Heart left ventricle (tissue), 16 donors: ENCODE data around the gene SHISA9. TPM values are rescaled to one million over a fixed set of nuclear protein-coding genes. Genes with fewer than 3 reads are reported as not detected.

Experiments
- ATAC-seq, 4 donors: fragments of 200-7000 bp; cut with Tn5 transposase; one replicate each; pipeline ENCODE4 v1.9.1; 2020 to 2022; ENCODE audit warnings: moderate library complexity in 4 of 4, mild to moderate bottlenecking in 3 of 4, moderate number of reproducible peaks in 1 of 4
- DNase-seq, 5 donors: peaks; one replicate each; pipeline ENCODE4 v3.0.0-alpha.2; 2020
- H3K27ac ChIP-seq, 12 donors: fragments of 200-600 bp; sonication (generic) in 4 of 12; one replicate each; pipeline versions ENCODE4 v1.5.0 to v1.8.0; 2016 to 2022; ENCODE audit warnings: mild to moderate bottlenecking in 2 of 12
- H3K27me3 ChIP-seq, 9 donors: fragments of 200-600 bp; sonication (generic) in 2 of 9; one replicate each; pipeline versions ENCODE4 v1.5.1 to v1.8.0; 2016 to 2022; ENCODE audit warnings: mild to moderate bottlenecking in 3 of 9
- H3K36me3 ChIP-seq, 9 donors: fragments of 200-600 bp; sonication (generic) in 2 of 9; one replicate each; pipeline versions ENCODE4 v1.5.0 to v1.8.0; 2018 to 2022; ENCODE audit warnings: mild to moderate bottlenecking in 2 of 9
- H3K4me1 ChIP-seq, 12 donors: fragments of 200-600 bp; sonication (generic) in 4 of 12; one replicate each; pipeline versions ENCODE4 v1.5.0 to v1.8.0; 2016 to 2022; ENCODE audit warnings: mild to moderate bottlenecking in 3 of 12
- H3K4me3 ChIP-seq, 12 donors: fragments of 200-600 bp; sonication (generic) in 4 of 12; one replicate each; pipeline versions ENCODE4 v1.5.0 to v1.8.0; 2017 to 2022; ENCODE audit warnings: mild to moderate bottlenecking in 9 of 12, moderate library complexity in 4 of 12
- H3K9me3 ChIP-seq, 12 donors: fragments of 200-600 bp; sonication (generic) in 4 of 12; one replicate each; pipeline versions ENCODE4 v1.5.0 to v1.8.0; 2016 to 2022; ENCODE audit warnings: mild to moderate bottlenecking in 1 of 12
- CTCF ChIP-seq, 12 donors: fragments of 200-600 bp; sonication (generic) in 4 of 12; IDR thresholded peaks; one replicate each; pipeline versions ENCODE4 v1.5.0 to v1.8.0; 2018 to 2022; ENCODE audit warnings: antibody characterized with exemption in 12 of 12, mild to moderate bottlenecking in 5 of 12
- POLR2A ChIP-seq, 2 donors: fragments of 450-650 bp; IDR thresholded peaks; one replicate each; pipeline ENCODE4 v1.6.1; 2017; ENCODE audit warnings: antibody characterized with exemption in 2 of 2, mild to moderate bottlenecking in 2 of 2, moderate library complexity in 2 of 2
- WGBS, 4 donors: extraction: QIAGEN DNeasy Blood & Tissue Kit in 2 of 4; methylation state at CpG; one replicate each; pipeline versions ENCODE4 v1.1.5 to v1.1.7; 2013 to 2018; 5-methylcytosine and 5-hydroxymethylcytosine counted together
- intact Hi-C, 10 donors: fragments of 100-400 bp; cut with DNase I; formaldehyde crosslinking; loops; one replicate each; pipeline versions ENCODE4 v1.11.1 to v1.14.2; 2022
- polyA plus RNA-seq, 2 donors: library from polyadenylated mRNA; stranded (reverse); fragments of 200-250 nt; gene quantifications; one replicate each; pipeline ENCODE4 v1.2.3, GENCODE V29; 2013
- total RNA-seq, 9 donors: library from RNA; depleted of rRNA in 2 of 9; stranded (reverse); fragments of >200 nt in 2 of 9; fragmentation: NEBNext Ultra II Directional in 3 of 9; extraction: Animal tissue kit (Norgen Biotek cat#: 25700) in 3 of 9; gene quantifications; one replicate each; pipeline versions ENCODE4 v1.1.0 to v1.2.4, GENCODE V29; 2016 to 2023
- donor health status: ischemic (EF 13 %, LVEDD 7.1; RV severe dilation, severe dysfunction).
- donor health status: healthy with polysubstance abuse.
- donor health status: DM: no; HTN: yes; CAD: no.
- donor health status: DM: no; HTN: no; CAD: no.
- donor health status: ischemic (EF 25% LVEDD 6.9; RV normal size, moderate dysfunction).
- donor health status: ischemic (EF 25% LVEDD 5.7; RV mildly dilated, moderate dysfunction).
- donor health status: healthy.
- donor health status: DM: yes; HTN: yes; CAD: no.
- donor health status: ischemic (EF 35%, LVEDD 5.7; RV mildly dilated, moderate dysfunction).
- donor health status: nonischemic (EF 11% LVEDD 7.7; RV severe dilation, severe dysfunction).
- donor health status: DM: yes; HTN: yes; CAD: no.
- donor health status: PGD.
- donor health status: ischemic (EF 29% LVEDD 5.4; RV normal size, mild dysfunction).
- donor health status: nonischemic (EF 23%, LVEDD 6.1; RV moderate dilation, normal function).

The SHISA9 gene
- total and polyA plus RNA-seq, 11 donors: 0.08 to 0.83 (median 0.24) TPM; not detected in 1

DNA sequence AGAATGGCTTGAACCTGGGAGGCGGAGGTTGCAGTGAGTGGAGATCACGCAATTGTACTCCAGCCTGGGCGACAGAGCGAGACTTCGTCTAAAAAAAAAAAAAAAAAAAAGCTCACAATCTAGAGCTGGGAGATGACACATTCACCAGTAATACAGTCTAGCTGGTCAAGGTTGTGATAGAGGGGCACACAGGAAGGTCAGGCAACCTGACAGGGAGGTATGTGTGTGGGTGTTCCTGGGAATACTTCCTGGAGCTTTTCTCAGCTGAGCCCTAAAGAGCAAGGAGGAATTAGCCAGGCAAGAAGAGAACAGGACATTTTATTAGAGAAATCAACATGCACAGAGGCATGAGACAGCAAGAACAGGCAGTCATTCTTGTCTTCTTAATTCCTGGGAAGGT, 216.7 kb downstream of the SHISA9 start:
- Histone ChIP-seq H3K4me1 (no peaks in the 10 kb centered on the region), H3K9me3 (no peaks in the 10 kb centered on the region), H3K36me3 (no peaks in the 10 kb centered on the region), H3K27me3 (peaks cover 0 to 3% (median 0%) of the 10 kb centered on the region in 9 donors), H3K4me3 (no peak overlapping the region), H3K27ac (no peak overlapping the region)
- intact Hi-C loops: no loop called here
- 75 to 94% (median 93%) methylated on average over 5 of the region's 5 CpGs for WGBS, 4 donors
- no peak for ATAC-seq
- no peak for TF ChIP-seq CTCF (IDR thresholded peaks at IDR 0.05)
- no peak for TF ChIP-seq POLR2A (IDR thresholded peaks at IDR 0.05)
- no peak for DNase-seq

- DNase-seq (no peak), ATAC-seq (no peak)
- no peaks in the 10 kb centered on the region for H3K36me3 ChIP-seq
- H3K4me3 ChIP-seq: no peak overlapping the region
- WGBS, 4 donors: 32 to 39% (median 35%) methylated on average over 6 of the region's 6 CpGs
- peaks cover 0 to 3% (median 0%) of the 10 kb centered on the region in 9 donors for H3K27me3 ChIP-seq
- no peak overlapping the region for H3K27ac ChIP-seq
- intact Hi-C loops: no loop called here
- H3K4me1 ChIP-seq: no peaks in the 10 kb centered on the region
- H3K9me3 ChIP-seq: peaks cover 0 to 2% (median 0%) of the 10 kb centered on the region in 12 donors
- TF ChIP-seq CTCF (IDR thresholded peaks at IDR 0.05) (no peak), POLR2A (IDR thresholded peaks at IDR 0.05) (no peak)
These were observed 218.7 kb downstream of the SHISA9 start for GRCh38 chr16:13120091-13120490.

GRCh38 chr16:13120557-13120956, 219.2 kb downstream of the SHISA9 start:
- intact Hi-C loops: no loop called here
- Histone ChIP-seq H3K27ac (no peak overlapping the region), H3K4me3 (no peak overlapping the region), H3K4me1 (no peaks in the 10 kb centered on the region), H3K27me3 (peaks cover 0 to 3% (median 0%) of the 10 kb centered on the region in 9 donors), H3K9me3 (peaks cover 0 to 3% (median 0%) of the 10 kb centered on the region in 12 donors), H3K36me3 (no peaks in the 10 kb centered on the region)
- DNase-seq (no peak), ATAC-seq (no peak)
- 46 to 59% (median 51%) methylated on average over 4 of the region's 4 CpGs for WGBS, 4 donors
- TF ChIP-seq POLR2A (IDR thresholded peaks at IDR 0.05): no peak
- no peak for TF ChIP-seq CTCF (IDR thresholded peaks at IDR 0.05)

- intact Hi-C loops: no loop called here
These were observed 222.6 kb downstream of the SHISA9 start for GRCh38 chr16:13123991-13124390.

More at GRCh38 chr16:13123991-13124390, 222.6 kb downstream of the SHISA9 start:
- no peak for TF ChIP-seq CTCF (IDR thresholded peaks at IDR 0.05)
- TF ChIP-seq POLR2A (IDR thresholded peaks at IDR 0.05): no peak
- Histone ChIP-seq H3K4me1 (no peaks in the 10 kb centered on the region), H3K27ac (no peak overlapping the region), H3K9me3 (peaks cover 0 to 6% (median 0%) of the 10 kb centered on the region in 12 donors), H3K27me3 (peaks cover 0 to 8% (median 0%) of the 10 kb centered on the region in 9 donors), H3K36me3 (no peaks in the 10 kb centered on the region), H3K4me3 (no peak overlapping the region)
- ATAC-seq (no peak), DNase-seq (no peak)
- WGBS, 4 donors: 82 to 92% (median 89%) methylated on average over 3 of the region's 3 CpGs
